HEK293 (cell line): ENCODE data around the gene MAGI2.

ENCODE experiments used
- CTCF ChIA-PET: fragments of 350-600 bp; formaldehyde crosslinking; extraction: SDS; loops from one replicate; lab custom pipeline; 2021; ENCODE audit warnings: antibody characterized with exemption; lab: Yijun Ruan, JAX
- POLR2A ChIA-PET: fragments of 300-600 bp; formaldehyde crosslinking; extraction: SDS; loops from one replicate; lab custom pipeline; 2020; ENCODE audit warnings: antibody characterized with exemption, inconsistent platforms; lab: Yijun Ruan, JAX
- H3K27ac ChIP-seq: fragments of 200-500 bp; sonication (Bioruptor generic); 2 replicates; pipeline ENCODE4 v1.5.1; 2014; ENCODE audit warnings: low read depth, low read length, control low read depth, inconsistent platforms; ENCODE audit errors: extremely low read depth
- H3K36me3 ChIP-seq, 2 experiments: fragments of 200-500 bp in 1 of 2; sonication (Bioruptor generic) in 1 of 2; 1 replicate in 1 of 2; 2 replicates in 1 of 2; pipeline ENCODE4 v1.5.1; 2014 to 2017; ENCODE audit warnings: inconsistent platforms in 2 of 2, low read length in 2 of 2; ENCODE audit not compliant: control insufficient read depth in 2 of 2, insufficient read depth in 1 of 2
- H3K4me1 ChIP-seq: fragments of 200-500 bp; sonication (Bioruptor generic); 2 replicates; pipeline ENCODE4 v1.5.1; 2014; ENCODE audit warnings: mild to moderate bottlenecking, low read length, inconsistent platforms; ENCODE audit not compliant: control insufficient read depth, insufficient read depth
- H3K4me3 ChIP-seq: 2 replicates; pipeline ENCODE4 v1.5.1; 2011; ENCODE audit warnings: low read depth, mild to moderate bottlenecking, control low read depth, low read length, moderate library complexity
- H3K9me3 ChIP-seq: fragments of 200-500 bp; sonication (Bioruptor generic); 2 replicates; pipeline ENCODE4 v1.5.1; 2014; ENCODE audit warnings: low read depth, low read length, inconsistent platforms; ENCODE audit not compliant: control insufficient read depth, insufficient read depth
- BCL6B ChIP-seq: fragments of 450-650 bp; formaldehyde crosslinking; IDR thresholded peaks from 2 replicates; pipeline ENCODE4 v1.5.1; 2017; ENCODE audit warnings: missing biosample characterization, missing genetic modification characterization
- KLF17 ChIP-seq: fragments of 450-650 bp; formaldehyde crosslinking; IDR thresholded peaks from 2 replicates; pipeline ENCODE4 v1.5.1; 2016; ENCODE audit warnings: missing biosample characterization, missing genetic modification characterization
- PRDM4 ChIP-seq: fragments of 450-650 bp; formaldehyde crosslinking; IDR thresholded peaks from 2 replicates; pipeline ENCODE4 v1.5.1; 2017; ENCODE audit warnings: missing biosample characterization, missing genetic modification characterization
- SCRT1 ChIP-seq: fragments of 450-650 bp; formaldehyde crosslinking; IDR thresholded peaks from 2 replicates; pipeline ENCODE4 v1.5.1; 2016; ENCODE audit warnings: missing biosample characterization, missing genetic modification characterization, borderline replicate concordance
- SCRT2 ChIP-seq: fragments of 450-650 bp; formaldehyde crosslinking; IDR thresholded peaks from 2 replicates; pipeline ENCODE4 v1.5.1; 2016; ENCODE audit warnings: missing biosample characterization, missing genetic modification characterization
- TCF7L2 ChIP-seq: IDR thresholded peaks from 2 replicates; pipeline ENCODE4 v1.6.1; 2011; ENCODE audit warnings: low read depth, mild to moderate bottlenecking, inconsistent platforms, low read length, moderate library complexity, borderline replicate concordance
- TRIM28 ChIP-seq: IDR thresholded peaks from 2 replicates; pipeline ENCODE4 v1.6.1; 2011; ENCODE audit warnings: low read length, control low read depth, borderline replicate concordance
- TSHZ1 ChIP-seq: fragments of 450-650 bp; formaldehyde crosslinking; IDR thresholded peaks from 2 replicates; pipeline ENCODE4 v1.5.1; 2016; ENCODE audit warnings: missing biosample characterization, missing genetic modification characterization, borderline replicate concordance
- ZEB2 ChIP-seq: fragments of 450-650 bp; formaldehyde crosslinking; IDR thresholded peaks from 2 replicates; pipeline ENCODE4 v1.5.1; 2016; ENCODE audit warnings: missing biosample characterization, missing genetic modification characterization
- ZFP3 ChIP-seq: fragments of 450-650 bp; formaldehyde crosslinking; IDR thresholded peaks from 2 replicates; pipeline ENCODE4 v1.5.1; 2016; ENCODE audit warnings: low read depth, missing biosample characterization, missing genetic modification characterization
- ZFP37 ChIP-seq: fragments of 450-650 bp; formaldehyde crosslinking; IDR thresholded peaks from 2 replicates; pipeline ENCODE4 v1.5.1; 2016; ENCODE audit warnings: missing biosample characterization, missing genetic modification characterization
- ZNF112 ChIP-seq: fragments of 450-650 bp; formaldehyde crosslinking; IDR thresholded peaks from 2 replicates; pipeline ENCODE4 v1.5.0; 2017; ENCODE audit warnings: missing biosample characterization, missing genetic modification characterization
- ZNF133 ChIP-seq: fragments of 450-650 bp; formaldehyde crosslinking; IDR thresholded peaks from 2 replicates; pipeline ENCODE4 v1.5.1; 2016; ENCODE audit warnings: missing biosample characterization, missing genetic modification characterization
- ZNF155 ChIP-seq: fragments of 450-650 bp; formaldehyde crosslinking; IDR thresholded peaks from 2 replicates; pipeline ENCODE4 v1.5.1; 2016; ENCODE audit warnings: missing biosample characterization, missing genetic modification characterization
- ZNF311 ChIP-seq: fragments of 450-650 bp; formaldehyde crosslinking; IDR thresholded peaks from 2 replicates; pipeline ENCODE4 v1.5.1; 2017; ENCODE audit warnings: missing biosample characterization, missing genetic modification characterization, borderline replicate concordance
- ZNF354C ChIP-seq: fragments of 450-650 bp; formaldehyde crosslinking; IDR thresholded peaks from 2 replicates; pipeline ENCODE4 v1.5.1; 2016; ENCODE audit warnings: missing biosample characterization, missing genetic modification characterization, low read depth, borderline replicate concordance
- ZNF37A ChIP-seq: fragments of 450-650 bp; IDR thresholded peaks from 2 replicates; pipeline ENCODE4 v1.5.1; 2018; ENCODE audit warnings: missing biosample characterization, missing genetic modification characterization
- ZNF530 ChIP-seq: fragments of 450-650 bp; formaldehyde crosslinking; IDR thresholded peaks from 2 replicates; pipeline ENCODE4 v1.5.1; 2016; ENCODE audit warnings: low read depth, missing biosample characterization, missing genetic modification characterization
- ZNF747 ChIP-seq: fragments of 450-650 bp; formaldehyde crosslinking; IDR thresholded peaks from 2 replicates; pipeline ENCODE4 v1.5.1; 2016; ENCODE audit warnings: missing biosample characterization, missing genetic modification characterization

The MAGI2 gene

GRCh38 chr7:78063758-78064157 lies 1389.7 kb downstream of the MAGI2 start:
- no peak overlapping the region for H3K4me3 ChIP-seq
- CTCF ChIA-PET: no interaction called here
- H3K27ac ChIP-seq: no peak overlapping the region
- POLR2A ChIA-PET: no interaction called here
- no peaks in the 10 kb centered on the region for H3K4me1 ChIP-seq
- H3K9me3 ChIP-seq: no peaks in the 10 kb centered on the region
- peak; percentile 66 for TF ChIP-seq SCRT2 (tag by site-specific recombination)
- TF ChIP-seq BCL6B (tag by site-specific recombination): no peak
- H3K36me3 ChIP-seq: no peaks in the 10 kb centered on the region

- CTCF ChIA-PET: no interaction called here
- Histone ChIP-seq H3K36me3 (no peaks in the 10 kb centered on the region), H3K9me3 (no peaks in the 10 kb centered on the region), H3K27ac (no peak overlapping the region), H3K4me1 (no peaks in the 10 kb centered on the region; the same call in 1 of the 2 replicates), H3K4me3 (no peak overlapping the region)
- TF ChIP-seq ZEB2: no peak
- no peak for TF ChIP-seq ZNF112 (tag by site-specific recombination)
- TF ChIP-seq ZFP37 (tag by site-specific recombination): no peak
- TF ChIP-seq ZNF354C (tag by site-specific recombination): no peak
- TF ChIP-seq ZNF747 (tag by site-specific recombination): no peak
- TF ChIP-seq ZNF133 (tag by site-specific recombination): no peak
- TF ChIP-seq TRIM28: no peak
- no peak for TF ChIP-seq ZFP3 (tag by site-specific recombination)
- TF ChIP-seq ZNF155 (tag by site-specific recombination): no peak
- no peak for TF ChIP-seq KLF17 (tag by site-specific recombination)
- no peak for TF ChIP-seq SCRT1
- no peak for TF ChIP-seq ZNF311
- no peak for TF ChIP-seq ZNF37A (tag by site-specific recombination)
- no peak for TF ChIP-seq TSHZ1 (tag by site-specific recombination)
- TF ChIP-seq PRDM4 (tag by site-specific recombination): no peak
- no peak for TF ChIP-seq TCF7L2
- no peak for TF ChIP-seq ZNF530
- POLR2A ChIA-PET: no interaction called here
Observed at GRCh38 chr7:78062214-78062613, 1391.3 kb downstream of the MAGI2 start.
